HG03066 (cell line): ENCODE results near the gene DYRK3.
A peak's percentile ranks its signal among the peaks of the same experiment; 100 is the strongest.
"Not testable (repeated sequence)": the region's sequence is repeated elsewhere in the genome, so short reads cannot be mapped to it uniquely, and the experiment has no call there.

Source experiments
- ATAC-seq: cut with Tn5 transposase; IDR thresholded peaks from one replicate; pipeline ENCODE4 v1.9.1; 2021; ENCODE audit warnings: low read depth; ENCODE audit not compliant: unreplicated experiment

The DYRK3 gene

DNA sequence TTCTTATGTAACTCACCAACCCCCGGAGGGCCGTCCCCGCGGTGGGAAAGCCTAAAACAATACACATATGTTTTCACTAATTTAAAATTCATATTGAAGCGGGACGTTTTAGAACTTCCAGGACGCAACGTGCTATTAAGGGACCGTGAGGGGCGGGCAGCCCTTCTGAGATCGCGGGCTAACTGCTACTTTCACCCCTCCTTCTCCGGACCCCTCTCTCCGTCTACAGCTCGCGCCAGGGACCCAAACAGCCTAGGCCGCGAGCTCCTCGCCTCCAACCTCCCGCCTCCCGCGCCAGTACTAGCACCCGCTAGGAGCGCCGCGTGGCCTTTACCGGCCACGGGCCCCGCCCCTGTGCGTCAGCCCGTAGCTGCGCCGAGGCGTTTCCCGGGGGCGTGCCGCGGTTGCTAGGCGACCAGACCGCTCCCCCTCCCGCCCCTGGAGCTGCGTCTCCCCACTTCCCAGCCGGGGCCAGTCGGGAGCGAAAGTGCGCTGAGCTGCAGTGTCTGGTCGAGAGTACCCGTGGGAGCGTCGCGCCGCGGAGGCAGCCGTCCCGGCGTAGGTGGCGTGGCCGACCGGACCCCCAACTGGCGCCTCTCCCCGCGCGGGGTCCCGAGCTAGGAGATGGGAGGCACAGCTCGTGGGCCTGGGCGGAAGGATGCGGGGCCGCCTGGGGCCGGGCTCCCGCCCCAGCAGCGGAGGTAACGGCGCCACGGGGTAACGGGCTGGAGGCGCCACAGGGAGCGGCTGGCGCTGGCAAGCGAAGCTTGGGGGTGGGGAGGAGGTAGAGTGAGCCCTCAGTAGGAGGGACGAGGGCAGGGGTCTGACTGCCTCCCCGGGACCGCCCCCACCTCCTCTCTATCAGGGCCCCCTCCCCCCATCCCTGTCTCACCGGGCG is at the start of gene DYRK3:
DYRK3 (plus strand) TSS at position 457 of the 898 bp plus-strand sequence; CDS start at position 625, 168 bp downstream.
- peak; percentile 92 for ATAC-seq

DNA sequence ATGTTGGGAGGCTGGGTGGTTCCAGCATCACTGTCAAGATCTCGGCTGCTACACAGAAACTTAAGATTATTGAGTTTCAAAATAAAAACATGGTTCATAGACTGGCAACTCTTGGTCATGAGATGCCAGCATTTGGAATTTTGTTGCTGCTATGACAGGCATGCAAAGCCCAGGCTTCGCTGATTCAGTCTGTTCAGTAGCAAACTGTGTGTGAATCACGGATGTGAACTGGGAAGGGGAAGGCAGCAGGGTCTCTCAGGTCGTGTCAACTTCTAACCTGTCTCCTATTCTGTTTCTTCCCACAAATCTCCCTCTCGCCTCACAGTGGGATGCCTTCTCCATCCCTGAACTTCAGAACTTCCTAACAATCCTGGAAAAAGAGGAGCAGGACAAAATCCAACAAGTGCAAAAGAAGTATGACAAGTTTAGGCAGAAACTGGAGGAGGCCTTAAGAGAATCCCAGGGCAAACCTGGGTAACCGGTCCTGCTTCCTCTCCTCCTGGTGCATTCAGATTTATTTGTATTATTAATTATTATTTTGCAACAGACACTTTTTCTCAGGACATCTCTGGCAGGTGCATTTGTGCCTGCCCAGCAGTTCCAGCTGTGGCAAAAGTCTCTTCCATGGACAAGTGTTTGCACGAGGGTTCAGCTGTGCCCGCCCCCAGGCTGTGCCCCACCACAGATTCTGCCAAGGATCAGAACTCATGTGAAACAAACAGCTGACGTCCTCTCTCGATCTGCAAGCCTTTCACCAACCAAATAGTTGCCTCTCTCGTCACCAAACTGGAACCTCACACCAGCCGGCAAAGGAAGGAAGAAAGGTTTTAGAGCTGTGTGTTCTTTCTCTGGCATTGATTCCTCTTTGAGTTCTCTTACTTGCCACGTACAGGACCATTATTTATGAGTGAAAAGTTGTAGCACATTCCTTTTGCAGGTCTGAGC is 48.6 kb upstream of the DYRK3 start:
- no peak for ATAC-seq

DNA sequence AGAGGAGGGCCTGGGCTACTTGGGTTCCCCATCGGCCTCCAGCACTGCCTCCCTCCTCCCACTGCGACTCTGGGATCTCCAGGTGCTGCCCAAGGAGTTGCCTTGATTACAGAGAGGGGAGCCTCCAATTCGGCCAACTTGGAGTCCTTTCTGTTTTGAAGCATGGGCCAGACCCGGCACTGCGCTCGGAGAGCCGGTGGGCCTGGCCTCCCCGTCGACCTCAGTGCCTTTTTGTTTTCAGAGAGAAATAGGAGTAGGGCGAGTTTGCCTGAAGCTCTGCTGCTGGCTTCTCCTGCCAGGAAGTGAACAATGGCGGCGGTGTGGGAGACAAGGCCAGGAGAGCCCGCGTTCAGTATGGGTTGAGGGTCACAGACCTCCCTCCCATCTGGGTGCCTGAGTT is 47.4 kb upstream of the DYRK3 start:
- no peak for ATAC-seq

DNA sequence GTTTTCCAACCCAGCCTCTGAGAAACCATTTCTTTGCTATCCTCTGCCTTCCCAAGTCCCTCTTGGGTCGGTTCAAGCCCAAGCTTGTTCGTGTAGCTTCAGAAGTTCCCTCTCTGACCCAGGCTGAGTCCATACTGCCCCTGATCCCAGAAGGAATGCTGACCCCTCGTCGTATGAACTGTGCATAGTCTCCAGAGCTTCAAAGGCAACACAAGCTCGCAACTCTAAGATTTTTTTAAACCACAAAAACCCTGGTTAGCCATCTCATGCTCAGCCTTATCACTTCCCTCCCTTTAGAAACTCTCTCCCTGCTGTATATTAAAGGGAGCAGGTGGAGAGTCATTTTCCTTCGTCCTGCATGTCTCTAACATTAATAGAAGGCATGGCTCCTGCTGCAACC is 46.8 kb upstream of the DYRK3 start:
- no peak for ATAC-seq

DNA sequence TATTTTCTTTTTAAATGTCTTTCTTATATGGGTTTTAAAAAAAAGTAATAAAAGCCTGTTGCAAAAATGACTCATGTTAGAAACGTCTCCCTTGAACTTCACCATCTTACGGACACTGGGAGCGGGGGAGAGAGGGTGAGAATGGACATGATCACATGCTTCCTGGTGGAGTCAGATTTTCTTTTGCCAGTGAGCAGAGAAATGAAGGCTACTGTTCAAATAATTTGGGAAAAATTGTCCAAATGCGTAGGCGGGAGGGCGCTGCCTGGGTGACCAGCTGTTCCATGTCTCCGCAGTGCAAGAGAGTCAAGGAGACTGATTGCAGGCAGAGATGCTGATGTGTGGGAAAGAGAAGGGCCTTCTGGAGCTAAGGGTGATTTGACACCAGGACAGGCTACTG is 46.1 kb upstream of the DYRK3 start:
- ATAC-seq: no peak

DNA sequence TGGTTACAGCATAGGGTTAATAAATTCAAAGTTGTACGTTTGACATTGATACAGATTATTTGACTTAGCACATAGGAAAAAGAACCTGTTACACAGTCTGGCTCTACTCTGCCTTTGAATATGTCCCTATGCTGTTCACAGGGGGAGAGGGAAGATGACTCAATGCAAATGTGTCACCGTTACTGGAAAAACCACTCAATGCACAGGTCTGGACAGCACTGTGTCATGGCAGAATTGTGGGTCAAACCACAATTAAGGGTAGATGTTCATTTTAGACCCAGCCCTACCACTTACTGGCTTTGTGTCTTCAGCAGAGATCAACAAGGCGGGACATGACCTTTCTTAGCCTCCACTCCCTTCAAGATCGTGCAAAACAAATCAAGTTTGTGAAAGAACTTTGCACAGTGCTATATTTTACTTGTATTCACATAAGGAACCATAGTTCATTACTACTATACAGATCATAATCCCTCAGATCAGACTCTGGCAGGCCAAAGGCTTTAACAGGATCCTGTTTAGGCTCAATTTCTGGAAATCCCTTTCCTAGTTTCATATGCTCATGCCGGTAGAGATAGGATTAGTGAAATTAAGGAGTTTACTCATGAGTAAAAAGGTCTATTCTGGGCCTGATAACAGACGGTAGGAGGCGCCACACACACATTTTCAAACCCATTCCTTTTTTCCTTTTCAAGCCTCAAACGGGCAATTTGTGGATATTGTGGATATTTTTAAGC is 45.1 kb upstream of the DYRK3 start:
- peak; percentile 50 for ATAC-seq

DNA sequence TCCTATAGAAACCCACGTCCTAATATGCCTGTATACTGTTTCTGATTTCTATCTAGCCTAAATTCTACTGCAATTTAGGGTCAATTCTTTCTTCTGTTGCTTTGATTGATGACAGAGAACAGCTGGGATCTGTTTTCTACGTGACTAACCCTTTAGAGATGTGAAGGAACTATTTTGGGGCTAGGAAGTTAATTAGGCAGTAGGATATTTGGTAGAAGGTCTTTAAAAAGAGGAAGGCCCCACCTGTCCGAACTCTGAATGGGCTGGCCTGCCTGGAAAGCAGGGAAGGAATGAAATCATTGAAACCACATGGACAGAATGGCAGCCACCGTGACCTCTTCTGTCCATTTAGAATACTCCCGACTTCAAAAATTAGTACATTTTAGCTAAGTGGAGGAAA is 44.1 kb upstream of the DYRK3 start:
- ATAC-seq: no peak

DNA sequence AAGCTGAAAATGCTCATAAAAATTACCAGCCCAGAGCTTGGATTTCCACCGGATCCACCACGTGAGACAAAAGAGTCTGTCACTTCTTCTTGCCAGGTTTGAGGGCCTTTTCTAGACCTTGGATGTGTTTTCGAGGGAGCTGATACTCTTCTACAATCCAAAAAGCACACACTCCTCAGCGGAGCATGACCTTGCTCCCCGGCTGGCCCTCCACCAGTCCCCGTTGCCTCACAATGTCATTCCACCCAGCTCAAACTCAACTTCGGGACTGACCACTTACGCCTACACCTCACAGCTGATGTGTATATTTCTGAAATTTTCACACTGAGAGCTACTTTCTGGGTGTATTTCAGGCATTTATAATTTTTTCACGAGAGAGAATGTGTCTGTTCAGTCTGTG is 43.6 kb upstream of the DYRK3 start:
- no peak for ATAC-seq

DNA sequence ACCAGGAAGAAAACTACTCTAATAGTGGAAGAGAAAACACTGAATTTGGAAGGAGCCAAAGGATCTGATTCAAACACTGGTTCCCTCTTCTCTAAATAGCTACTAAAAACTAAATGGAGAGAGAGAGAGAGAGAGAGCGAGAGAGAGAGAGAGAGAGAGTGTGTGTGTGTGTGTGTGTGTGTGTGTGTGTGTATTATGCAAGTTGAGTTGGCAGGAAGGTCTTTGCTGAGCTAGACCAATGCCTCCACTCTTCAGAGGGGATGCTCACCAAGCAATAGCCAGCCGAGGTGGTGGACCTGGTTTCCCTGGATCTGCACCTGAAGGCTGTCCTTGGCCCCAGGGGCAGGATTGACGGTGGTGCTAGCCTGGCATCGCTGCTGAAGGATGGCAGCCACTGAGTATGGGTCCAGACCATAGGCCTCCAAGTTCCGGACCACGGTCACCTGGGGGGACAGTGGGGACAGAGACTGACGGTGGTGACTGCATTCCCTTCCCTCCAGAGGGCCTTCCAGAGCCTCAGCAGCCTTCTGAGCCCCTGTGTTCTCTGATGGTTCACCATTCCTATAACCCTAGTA is 41.9 kb upstream of the DYRK3 start:
- no peak for ATAC-seq

DNA sequence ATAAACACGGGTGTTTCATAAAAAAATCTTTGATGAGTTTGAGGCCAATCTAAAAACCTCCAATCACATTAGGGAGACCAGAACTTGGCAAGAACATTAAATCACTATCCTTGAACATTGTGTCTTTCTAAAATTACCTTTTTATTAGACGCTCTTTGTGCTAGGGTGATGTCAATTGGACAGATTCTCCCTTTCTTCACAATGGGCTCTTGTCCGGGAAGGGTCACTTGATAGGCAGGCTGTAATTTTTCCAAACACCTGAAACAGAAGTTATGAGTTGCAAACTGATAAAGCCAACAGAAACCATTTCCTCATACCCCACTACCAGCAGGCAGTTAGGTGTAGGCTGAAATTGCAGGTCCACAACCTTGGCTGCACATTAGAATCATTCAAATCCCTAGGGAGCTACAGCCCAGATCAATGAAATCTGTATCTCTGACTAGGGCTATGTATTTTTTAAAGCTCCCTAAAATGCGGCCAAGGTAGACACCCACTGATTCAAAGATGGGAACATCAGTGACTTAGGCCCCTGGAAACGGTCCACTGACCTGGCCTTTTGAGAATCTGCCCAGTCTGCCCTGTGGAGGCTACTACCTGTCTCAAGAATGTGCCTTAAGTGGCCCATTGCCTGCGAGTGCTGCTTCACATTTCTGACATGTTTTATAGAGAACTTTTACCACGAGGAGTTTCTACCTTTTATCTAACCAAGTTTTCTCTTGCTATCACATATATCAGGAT is 39.6 kb upstream of the DYRK3 start:
- no peak for ATAC-seq

DNA sequence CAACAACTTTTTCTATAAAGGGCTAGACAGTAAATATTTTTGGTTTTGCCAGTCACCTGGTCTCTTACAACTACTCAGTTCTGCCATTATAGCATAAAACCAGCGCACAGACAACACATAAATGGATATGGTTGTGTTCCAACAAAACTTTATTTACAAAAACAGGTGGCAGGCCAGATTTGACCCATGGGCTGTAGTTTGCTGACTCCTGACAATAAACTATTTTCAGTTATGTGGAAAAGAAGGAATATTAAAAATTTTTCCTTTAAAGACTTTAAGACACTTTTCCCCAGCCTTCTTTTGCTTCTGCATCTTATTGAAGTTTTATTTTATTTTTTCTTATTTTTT is 39.0 kb upstream of the DYRK3 start:
- ATAC-seq: no peak

DNA sequence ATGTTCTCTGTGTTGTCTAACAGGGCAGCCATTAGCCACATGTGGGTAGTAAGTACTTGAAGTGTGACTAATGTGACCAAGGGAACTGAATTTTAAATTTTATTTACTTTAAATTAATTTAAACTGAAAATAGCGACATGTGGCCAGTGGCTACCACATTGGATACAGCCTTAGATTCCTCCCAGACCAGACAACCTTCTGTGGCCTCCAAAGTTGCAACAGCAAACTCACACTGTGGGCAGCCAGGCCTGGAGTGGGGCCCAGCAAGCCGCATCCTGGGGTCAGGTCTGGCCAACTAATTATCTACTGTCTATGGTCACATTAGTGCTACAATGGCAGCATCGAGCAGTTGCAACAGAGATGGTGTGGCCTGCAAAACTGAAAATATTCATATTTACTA is 34.8 kb upstream of the DYRK3 start:
- no peak for ATAC-seq

DNA sequence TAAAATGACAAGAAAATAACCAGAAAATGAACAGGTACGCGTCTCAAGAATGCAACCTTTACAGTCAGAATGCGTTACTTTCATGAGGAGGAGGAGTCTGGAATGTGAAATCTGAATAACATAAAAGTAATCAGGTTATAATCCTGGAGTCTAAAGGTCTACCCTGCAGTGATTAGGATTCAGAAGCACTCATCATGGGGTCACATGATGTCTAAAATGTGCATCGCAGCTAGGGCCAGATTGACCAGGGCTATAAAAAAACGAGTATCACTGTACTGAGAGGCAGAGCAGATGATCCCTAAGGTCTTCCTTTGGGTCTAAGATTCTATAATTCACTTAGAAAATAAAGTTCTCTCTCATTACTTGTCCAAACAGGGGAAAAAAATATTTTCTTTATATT is 30.5 kb upstream of the DYRK3 start:
- ATAC-seq: no peak

DNA sequence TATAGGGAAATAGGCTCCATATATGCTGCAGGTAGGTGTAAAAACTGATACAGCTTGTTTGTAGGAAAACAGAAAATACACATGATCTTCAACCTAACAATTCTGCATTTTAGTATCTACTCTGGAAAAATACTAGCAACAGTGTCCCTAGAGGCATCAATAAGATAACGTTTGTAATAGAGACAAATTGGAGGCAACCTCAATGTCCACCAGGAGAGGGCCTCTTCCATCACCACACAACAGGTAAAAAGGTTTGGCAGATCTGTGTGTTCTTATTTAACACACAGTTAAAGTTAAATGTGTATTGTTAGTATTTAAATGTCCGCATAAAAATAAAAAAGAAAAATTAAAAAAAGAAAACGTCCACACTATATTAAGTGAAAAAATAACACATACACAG is 28.5 kb upstream of the DYRK3 start:
- ATAC-seq: no peak

DNA sequence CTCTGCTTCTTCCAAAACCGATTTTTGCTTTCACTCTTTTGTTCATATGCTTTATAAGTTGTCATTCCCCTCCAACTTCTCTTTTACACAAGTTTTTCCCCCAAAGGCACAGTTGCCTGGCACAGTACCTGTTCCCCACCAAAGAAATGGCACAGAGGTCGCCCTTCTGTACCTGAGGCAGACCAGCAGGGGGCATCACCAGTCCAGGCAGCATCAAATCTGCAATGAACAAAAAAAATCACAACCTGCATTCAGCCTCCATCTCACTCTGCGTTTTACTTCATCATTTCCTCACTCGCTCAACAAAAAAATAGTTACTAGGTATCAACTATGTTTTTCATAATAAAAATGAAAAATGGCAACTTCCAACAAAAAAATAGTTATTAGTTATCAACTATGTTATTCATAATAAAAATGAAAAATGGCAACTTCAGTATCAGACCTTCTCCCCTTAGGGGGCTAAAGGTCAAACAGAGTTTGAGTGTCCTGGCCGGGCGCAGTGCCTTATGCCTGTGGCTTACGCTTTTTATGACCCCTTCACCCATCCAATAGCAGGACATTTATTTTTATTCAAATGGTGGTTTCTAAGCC is 27.1 kb upstream of the DYRK3 start:
- ATAC-seq: no peak

DNA sequence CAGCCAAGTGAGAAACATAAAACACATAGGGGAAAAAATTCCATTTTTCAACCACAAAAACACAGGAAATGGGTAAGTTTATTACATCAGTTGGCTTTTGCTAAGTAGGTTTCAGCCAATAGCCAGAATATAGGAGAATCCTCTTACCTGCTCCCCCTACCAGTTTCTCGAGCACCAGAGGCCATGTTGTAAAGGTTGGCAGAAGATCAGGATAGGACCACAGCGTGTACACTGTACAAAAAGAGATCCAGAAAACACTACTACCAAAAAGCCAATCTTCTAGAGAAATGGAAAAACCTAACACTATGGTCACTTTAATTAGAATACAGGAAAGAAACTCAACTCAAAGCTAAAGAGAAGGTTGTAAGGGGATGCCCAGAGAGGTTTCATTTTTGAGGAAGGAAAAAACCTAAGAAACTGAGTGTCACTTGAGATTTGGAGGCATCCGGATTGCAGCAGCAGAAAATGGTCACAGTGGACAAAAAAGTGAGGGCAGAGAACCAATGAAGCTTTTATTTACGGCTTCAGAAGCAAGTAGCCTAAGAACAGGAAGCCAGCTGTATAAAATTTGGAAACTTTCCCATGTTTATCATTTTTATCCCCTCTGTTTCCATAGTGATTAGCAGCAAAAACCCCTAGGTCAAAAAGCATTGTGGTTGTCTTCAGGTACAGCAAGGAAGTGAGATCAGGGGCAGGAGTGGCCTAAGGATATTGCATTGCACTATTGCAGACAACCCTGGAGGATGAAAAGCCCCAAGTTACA is 25.9 kb upstream of the DYRK3 start:
- ATAC-seq: no peak

DNA sequence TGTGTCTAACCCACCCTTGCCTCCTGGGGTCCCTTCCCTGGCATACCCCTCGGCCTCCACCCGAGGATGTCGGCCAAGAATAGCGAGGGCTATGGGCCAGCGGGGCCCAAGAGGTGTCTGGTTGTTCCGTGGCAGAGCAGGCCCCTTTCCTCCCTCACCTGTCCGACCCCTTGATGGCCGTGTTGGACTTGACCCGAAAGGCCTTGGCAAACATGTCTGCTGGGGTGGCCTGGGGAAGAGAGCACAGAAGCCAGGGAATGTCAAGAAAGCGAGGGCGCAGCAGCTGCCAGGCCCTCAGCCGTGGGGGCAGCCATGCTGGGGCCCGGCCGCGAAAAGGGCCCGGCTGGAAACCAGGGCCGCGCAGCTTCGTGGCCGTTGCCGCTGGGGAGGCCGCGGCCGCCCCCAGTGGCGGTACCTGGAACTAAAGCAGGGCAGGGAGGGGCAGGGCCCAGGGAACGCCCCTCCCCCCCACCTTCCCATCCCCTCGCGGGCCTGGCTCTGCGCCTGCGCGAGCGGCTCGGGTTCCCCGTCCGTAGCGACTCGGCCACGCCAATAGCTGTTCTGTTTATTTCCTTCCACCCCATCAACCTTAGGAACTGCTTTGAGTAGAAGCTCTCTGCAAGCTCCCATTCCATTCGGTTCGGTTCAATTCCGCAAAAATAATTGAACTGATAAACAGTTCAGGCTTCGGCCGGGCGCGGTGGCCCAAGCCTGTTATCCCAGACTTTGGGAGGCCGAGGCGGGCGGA is 23.0 kb upstream of the DYRK3 start, which contains the start of gene EIF2D:
EIF2D (minus strand) TSS at position 337 of the 748 bp plus-strand sequence; CDS start at position 214, 123 bp downstream.
- peak; percentile 89 for ATAC-seq

DNA sequence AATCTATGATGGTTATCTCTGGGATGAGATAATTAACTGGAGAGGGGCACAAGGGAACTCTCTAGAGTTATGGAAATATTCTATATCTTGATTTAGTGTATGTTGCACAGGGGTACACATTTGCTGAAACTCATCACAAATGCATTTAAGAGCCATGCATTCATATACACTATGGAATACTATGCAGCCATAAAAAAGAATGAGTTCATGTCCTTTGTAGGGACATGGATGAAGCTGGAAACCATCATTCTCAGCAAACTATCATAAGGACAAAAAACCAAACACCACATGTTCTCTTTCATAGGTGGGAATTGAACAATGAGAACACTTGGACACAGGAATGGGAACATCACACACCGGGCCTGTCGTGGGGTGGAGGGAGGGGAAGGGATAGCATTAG is 8.9 kb upstream of the DYRK3 start:
- not testable (repeated sequence) for ATAC-seq
